Measurements from ENCODE around the gene SCAF1. TPM values are rescaled to one million over a fixed set of nuclear protein-coding genes. Genes with fewer than 3 reads are reported as not detected.

Gene SCAF1
- total and polyA plus RNA-seq, 2 donors (not counting 1 experiment from before 2014, with no cell fraction given): 17.1 to 68.3 TPM

DNA sequence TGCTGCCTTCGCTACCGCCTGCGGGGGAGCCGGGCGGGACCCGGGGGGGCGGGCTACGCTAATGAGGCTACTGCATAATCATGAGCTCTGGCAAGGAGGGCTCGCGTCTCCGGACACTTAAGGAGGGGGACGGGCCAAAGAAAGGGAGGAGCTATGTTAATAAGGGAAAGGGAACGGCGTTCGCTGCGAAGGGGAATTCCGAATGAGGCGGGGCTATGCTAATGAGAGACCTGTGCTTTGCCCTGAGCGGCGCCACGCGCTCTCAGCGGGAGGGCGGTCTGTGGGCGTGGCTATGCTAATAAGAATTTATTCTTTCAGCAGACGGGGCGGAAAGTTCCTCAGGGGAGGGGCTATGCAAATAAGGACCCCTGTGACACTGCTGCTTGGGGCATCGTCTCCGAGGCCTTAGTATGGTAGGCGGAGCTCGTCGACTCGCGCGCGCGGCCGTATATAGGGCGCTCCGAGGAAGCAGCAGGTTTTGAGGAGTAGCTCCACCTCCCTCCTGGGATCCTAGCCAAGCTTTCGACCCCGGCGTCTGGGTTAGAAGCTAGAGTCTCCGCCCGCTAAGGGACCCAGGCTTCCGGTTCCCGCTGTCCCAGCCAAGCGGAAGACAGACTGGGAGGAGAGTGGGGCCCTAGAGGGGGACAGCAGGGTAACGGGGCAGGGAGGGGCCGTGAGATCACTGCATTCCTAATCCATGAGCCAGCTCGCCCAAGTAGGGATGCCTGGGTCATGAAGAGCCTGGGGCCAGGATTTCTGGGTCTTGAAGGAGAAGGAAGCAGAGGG is 1.7 kb upstream of the SCAF1 start, which contains the start of gene RRAS:
TSS of gene RRAS (minus strand) at position 31 of the 786 bp plus-strand sequence. CDS start 45 bp downstream, outside the sequence.
- H3K4me1 ChIP-seq (ENCODE audit: control insufficient read depth in 2 of 2, insufficient read depth in 2 of 2, low read length in 2 of 2): peaks cover 37 to 55% of the 10 kb centered on the region in 2 donors
- Mint-ChIP-seq H3K27ac (peak within 1 kb of the TSS; percentile 95), H3K9me3 (ENCODE audit: insufficient read depth) (no peaks in the 10 kb centered on the region), H3K4me3 (peak within 1 kb of the TSS; percentile 95), H3K27me3 (no peaks in the 10 kb centered on the region), H3K4me1 (peaks cover 53% of the 10 kb centered on the region)
- ChIA-PET POLR2A (interaction anchor here (0.5 to 3.4 kb wide), 17 partner anchors 14 to 1306 kb away, joined by 3 to 53 read pairs (median 4); partner anchors contain the start of genes ALDH16A1, BCL2L12, IRF3 and NOSIP), CTCF (interaction anchor here (0.6 to 2.3 kb wide), 13 partner anchors 24 to 249 kb away, joined by 3 to 10 read pairs (median 4); partner anchors contain the start of genes BCL2L12, IRF3, PRMT1 and RPS11)
- H3K4me2 ChIP-seq (replicated peaks; ENCODE audit: low read depth, low read length, poor library complexity, severe bottlenecking): peak within 1 kb of the TSS; percentile 98
- WGBS (ENCODE audit: insufficient coverage): under 1% methylated on average over 51 of the region's 51 CpGs
- peak; percentile 100 for DNase-seq
- H2AFZ ChIP-seq (ENCODE audit: insufficient read depth, low read depth, low read length, poor library complexity, severe bottlenecking): peak within 1 kb of the TSS; percentile 73
- peak within 1 kb of the TSS; percentile 91 to 96 for H3K27ac ChIP-seq (ENCODE audit: low read length in 2 of 2)
- no peaks in the 10 kb centered on the region for H3K27me3 ChIP-seq (replicated peaks in 1 of 4; ENCODE audit: control extremely low read depth in 1 of 4, control insufficient read depth in 3 of 4, insufficient read depth in 4 of 4, low read length in 3 of 4)
- H4K20me1 ChIP-seq (ENCODE audit: control insufficient read depth, insufficient read depth, low read length, poor library complexity, severe bottlenecking): peaks cover 14% of the 10 kb centered on the region
- H3K9me3 ChIP-seq (ENCODE audit: control extremely low read depth in 1 of 3, control insufficient read depth in 2 of 3, insufficient read depth in 1 of 3, low read length in 2 of 3): no peaks in the 10 kb centered on the region
- H3K9ac ChIP-seq (ENCODE audit: low read length): peak within 1 kb of the TSS; percentile 83
- intact Hi-C loops (cut with micrococcal nuclease): loop anchor here (1.0 to 2.0 kb wide), 8 partner anchors 25 to 1276 kb away; partner anchors contain the start of genes BCL2L12, IRF3, NOSIP and PNKP
- ATAC-seq (ENCODE audit: low read depth): peak; percentile 69
- H3K79me2 ChIP-seq (ENCODE audit: control insufficient read depth, insufficient read depth, low read length): peaks cover 45% of the 10 kb centered on the region
- H3K4me3 ChIP-seq (ENCODE audit: control extremely low read depth in 1 of 5, extremely low read depth in 1 of 5, insufficient read depth in 1 of 5, low read depth in 2 of 5, low read length in 4 of 5): peak within 1 kb of the TSS; percentile 35 to 97 (median 80)
- TF ChIP-seq EZH2 (IDR thresholded peaks at IDR 0.05; ENCODE audit: borderline replicate concordance, insufficient read depth, low read depth, low read length, poor library complexity, severe bottlenecking) (no peak), CTCF (IDR thresholded peaks at IDR 0.05) (no peak)
- peaks cover 0 to 5% of the 10 kb centered on the region in 2 experiments for H3K36me3 ChIP-seq (replicated peaks in 1 of 2; ENCODE audit: control extremely low read depth in 1 of 2, control insufficient read depth in 1 of 2, extremely low read depth in 1 of 2, insufficient read depth in 2 of 2, low read length in 1 of 2)
